HFF-Myc (cell line): ENCODE measurements around the gene NOA1.
"Not testable (repeated sequence)": the region's sequence is repeated elsewhere in the genome, so short reads cannot be mapped to it uniquely, and the experiment has no call there.

Experiments used
- DNase-seq: peaks from one replicate; pipeline ENCODE4 v3.0.0-alpha.2; 2011; ENCODE audit warnings: low read depth; ENCODE audit errors: extremely low read depth
- H3K4me3 ChIP-seq: replicated peaks from 2 replicates; pipeline ENCODE4 v1.5.1; 2011; ENCODE audit warnings: low read depth, mild to moderate bottlenecking, control low read depth, low read length
- TF ChIP-seq, protein P1 (sequence below): IDR thresholded peaks from 2 replicates; pipeline ENCODE4 v1.5.1; 2012; ENCODE audit warnings: mild to moderate bottlenecking, low read depth, low read length, control low read depth; ENCODE audit errors: missing control alignments

The NOA1 gene

DNA sequence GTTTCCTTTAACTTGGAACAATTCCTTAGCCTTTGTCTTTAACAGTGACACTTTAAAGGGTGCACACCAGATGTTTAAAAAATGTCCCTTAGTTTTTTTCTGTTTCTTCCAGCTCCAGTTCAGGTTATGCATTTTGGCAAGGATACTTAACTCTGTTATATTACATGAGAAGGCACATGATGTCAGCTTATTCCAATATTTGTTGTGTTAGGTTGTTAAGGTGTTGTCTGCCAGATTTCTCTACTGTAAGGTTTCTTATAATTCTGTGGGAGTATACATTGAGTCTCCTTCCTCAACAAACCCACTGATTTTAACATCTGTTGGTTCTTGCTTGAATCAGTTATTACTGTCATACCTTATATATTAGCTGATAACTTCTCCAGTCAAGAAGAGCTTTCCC is 36.4 kb downstream of the NOA1 start:
- DNase-seq = no peak
- H3K4me3 ChIP-seq = no peak overlapping the region
- TF ChIP-seq, protein P1, sequence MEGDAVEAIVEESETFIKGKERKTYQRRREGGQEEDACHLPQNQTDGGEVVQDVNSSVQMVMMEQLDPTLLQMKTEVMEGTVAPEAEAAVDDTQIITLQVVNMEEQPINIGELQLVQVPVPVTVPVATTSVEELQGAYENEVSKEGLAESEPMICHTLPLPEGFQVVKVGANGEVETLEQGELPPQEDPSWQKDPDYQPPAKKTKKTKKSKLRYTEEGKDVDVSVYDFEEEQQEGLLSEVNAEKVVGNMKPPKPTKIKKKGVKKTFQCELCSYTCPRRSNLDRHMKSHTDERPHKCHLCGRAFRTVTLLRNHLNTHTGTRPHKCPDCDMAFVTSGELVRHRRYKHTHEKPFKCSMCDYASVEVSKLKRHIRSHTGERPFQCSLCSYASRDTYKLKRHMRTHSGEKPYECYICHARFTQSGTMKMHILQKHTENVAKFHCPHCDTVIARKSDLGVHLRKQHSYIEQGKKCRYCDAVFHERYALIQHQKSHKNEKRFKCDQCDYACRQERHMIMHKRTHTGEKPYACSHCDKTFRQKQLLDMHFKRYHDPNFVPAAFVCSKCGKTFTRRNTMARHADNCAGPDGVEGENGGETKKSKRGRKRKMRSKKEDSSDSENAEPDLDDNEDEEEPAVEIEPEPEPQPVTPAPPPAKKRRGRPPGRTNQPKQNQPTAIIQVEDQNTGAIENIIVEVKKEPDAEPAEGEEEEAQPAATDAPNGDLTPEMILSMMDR = no peak

DNA sequence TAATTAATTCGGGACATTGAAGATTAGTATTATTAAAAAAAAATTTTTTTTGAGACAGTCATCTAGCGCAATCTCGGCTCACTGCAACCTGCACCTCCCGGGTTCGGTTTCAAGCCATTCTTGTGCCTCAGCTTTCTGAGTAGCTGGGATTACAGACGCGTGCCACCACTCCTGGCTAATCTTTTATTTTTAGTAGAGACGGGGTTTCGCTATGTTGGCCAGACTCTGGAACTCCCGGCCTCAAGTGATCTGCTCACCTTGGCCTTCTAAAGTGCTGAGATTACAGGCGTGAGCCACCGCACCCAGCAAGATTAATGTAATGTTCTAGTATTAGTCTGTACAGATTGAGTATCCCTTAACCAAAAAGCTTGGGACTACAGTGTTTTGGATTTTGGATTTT is 37.0 kb downstream of the NOA1 start:
- no peak for DNase-seq
- TF ChIP-seq, protein P1 = no peak
- H3K4me3 ChIP-seq = no peak overlapping the region

DNA sequence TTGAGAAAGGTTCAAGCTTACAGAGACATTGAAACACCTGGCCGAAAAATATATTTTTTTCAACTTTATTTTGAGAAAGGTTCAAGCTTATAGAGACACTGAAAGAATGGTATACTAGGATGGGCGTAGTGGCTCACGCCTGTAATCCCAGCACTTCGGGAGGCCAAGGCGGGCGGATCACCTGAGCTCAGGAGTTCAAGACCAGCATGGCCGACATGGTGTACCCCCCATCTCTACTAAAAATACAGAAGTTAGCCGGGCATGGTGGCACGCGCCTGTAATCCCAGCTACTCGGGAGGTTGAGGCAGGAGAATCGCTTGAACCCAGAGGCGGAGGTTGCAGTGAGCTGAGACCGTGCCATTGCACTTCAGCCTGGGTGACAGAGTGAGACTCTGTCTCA is 37.6 kb downstream of the NOA1 start:
- DNase-seq, H3K4me3 ChIP-seq: not testable (repeated sequence)

DNA sequence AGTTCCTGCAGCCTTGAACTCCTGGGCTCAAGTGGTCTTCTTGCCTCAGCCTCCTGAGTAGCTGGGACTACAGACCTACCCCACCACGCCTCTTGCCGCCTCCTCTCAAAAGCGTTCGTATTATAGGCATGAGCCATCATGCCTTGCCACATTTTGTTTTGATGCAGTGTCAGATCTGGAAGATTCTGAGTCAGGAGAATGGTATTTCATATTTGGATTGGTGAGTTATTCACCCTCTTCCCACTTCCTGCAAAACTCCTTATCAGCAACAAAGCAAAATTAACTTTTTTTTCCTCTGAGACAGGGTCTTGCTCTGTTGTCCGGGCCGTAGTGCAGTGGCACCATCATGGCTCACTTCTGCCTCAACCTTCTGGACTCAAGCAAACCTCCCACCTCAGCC is 40.1 kb downstream of the NOA1 start:
- H3K4me3 ChIP-seq = no peak overlapping the region
- TF ChIP-seq, protein P1 = no peak
- peak; percentile 25 for DNase-seq

DNA sequence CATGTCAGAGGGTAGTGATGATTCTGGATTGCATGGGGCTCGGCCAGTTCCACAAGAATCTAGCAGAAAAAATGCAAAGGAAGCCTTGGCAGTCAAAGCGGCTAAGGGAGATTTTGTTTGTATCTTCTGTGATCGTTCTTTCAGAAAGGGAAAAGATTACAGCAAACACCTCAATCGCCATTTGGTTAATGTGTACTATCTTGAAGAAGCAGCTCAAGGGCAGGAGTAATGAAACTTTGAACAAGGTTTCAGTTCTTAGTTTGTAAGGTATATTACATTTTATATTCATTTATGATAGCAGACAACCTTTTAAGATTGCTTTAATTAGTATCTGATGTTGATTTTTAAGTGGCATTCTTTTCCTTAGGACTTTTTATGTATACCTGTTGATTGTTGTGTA is 45.5 kb downstream of the NOA1 start:
- H3K4me3 ChIP-seq = no peak overlapping the region
- DNase-seq = no peak
- TF ChIP-seq, protein P1 = no peak

DNA sequence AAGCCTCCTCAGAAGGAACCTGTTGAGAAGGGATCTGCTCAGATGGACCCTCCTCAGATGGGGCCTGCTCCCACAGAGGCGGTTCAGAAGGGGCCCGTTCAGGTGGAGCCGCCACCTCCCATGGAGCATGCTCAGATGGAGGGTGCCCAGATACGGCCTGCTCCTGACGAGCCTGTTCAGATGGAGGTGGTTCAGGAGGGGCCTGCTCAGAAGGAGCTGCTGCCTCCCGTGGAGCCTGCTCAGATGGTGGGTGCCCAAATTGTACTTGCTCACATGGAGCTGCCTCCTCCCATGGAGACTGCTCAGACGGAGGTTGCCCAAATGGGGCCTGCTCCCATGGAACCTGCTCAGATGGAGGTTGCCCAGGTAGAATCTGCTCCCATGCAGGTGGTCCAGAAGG is 46.8 kb downstream of the NOA1 start:
- TF ChIP-seq, protein P1 = no peak
- no peak overlapping the region for H3K4me3 ChIP-seq
- no peak for DNase-seq

DNA sequence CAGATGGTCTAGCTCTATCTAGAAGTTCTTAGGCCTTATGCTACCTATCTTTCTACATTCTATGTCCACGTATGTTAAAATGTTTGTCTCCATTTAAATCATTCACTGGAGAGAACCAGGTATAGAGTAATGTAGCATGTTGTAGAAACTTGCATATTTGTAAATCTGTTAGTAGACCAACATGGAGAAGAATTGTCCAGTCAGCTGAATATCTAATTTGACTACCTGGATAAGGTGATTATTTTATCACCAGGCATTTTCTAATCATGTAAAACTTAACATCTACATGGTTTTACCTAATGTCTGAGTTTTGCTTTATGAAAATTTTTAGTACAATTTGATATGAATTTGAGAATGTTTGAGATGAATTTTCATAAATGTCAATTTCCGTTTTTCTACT is 50.2 kb downstream of the NOA1 start:
- H3K4me3 ChIP-seq = no peak overlapping the region
- no peak for DNase-seq
- TF ChIP-seq, protein P1 = no peak

DNA sequence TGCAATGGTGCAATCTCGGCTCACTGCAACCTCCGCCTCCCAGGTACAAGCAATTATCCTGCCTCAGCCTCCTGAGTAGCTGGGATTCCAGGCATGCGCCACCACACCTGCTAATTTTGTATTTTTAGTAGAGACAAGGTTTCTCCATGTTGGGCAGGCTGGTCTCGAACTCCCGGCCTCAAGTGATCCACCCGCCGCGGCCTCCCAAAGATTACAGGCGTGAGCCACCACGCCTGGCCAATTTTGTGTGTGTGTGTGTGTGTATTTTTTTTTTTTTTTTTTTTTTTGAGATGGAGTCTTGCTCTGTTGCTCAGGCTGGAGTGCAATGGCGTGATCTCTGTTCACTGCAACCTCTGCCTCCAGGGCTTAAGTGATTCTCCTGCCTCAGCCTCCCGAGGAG is 62.4 kb downstream of the NOA1 start:
- not testable (repeated sequence) for DNase-seq, H3K4me3 ChIP-seq
